Middle frontal gyrus (tissue), 1 donor: ENCODE results near the gene DLD.

ENCODE experiments used
- DNase-seq: peaks from one replicate; pipeline ENCODE4 v3.0.0-alpha.2; 2015; ENCODE audit warnings: low spot score; ENCODE audit errors: extremely low spot score

The DLD gene

DNA sequence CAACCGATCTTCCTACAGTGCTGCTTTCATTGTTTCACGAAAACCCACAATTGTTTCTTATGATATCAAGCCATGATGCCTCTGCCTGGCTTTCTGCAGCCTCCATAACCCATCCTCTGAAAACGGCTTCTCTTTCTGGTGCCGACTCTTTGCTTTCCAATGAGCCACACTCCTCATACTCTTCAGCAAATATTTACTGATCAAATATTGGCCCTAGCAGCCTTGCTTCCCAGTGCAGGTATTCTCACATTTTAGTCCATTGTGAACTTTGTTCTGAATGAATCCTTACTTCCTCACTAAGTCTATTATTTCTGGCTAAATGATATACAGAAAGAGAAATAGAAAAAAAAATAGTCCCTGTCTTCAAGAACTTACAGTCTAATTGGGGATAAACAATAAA lies 76.4 kb downstream of the DLD start:
- no peak for DNase-seq

DNA sequence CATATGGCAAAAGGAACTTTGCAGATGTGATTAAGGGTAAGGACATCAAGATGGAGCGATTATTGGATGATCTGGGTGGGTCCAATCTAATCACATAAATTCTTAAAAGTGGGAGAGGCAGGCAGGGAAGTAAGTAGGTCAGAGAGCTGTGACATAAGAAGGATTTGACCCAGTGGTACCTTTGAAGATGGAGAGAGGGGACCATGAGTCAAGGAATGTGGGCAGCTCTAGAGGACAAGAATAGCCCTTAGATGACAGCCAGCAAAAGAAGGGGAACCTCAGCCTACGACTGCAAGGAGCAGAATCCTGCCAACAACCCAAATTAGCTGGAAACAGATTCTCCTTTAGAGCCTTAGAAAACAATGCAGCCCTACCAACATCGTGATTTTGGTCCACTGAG lies 77.5 kb downstream of the DLD start:
- DNase-seq: no peak

DNA sequence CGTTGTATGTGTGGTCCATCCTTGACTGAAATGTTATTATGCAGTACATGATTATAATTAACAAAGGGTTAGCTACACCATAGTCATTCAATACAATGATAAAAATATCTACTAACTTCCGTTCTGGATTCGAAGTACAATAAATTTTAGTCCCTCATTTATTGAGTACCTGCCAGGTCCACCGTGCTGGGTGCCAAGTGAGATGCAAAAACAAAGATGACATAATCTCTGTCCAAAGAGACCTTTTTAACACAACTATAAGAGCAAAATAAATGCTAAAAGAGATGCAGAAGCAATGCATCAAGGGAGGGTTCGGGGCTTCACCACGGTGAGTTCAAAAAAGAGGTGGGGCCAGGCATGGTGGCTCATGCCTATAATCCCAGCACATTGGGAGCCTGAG lies 78.9 kb downstream of the DLD start:
- no peak for DNase-seq
